H1 (cell line): ENCODE measurements around the gene FOLR1.

Experiments
- CREB1 ChIP-seq: IDR thresholded peaks from 2 replicates; pipeline ENCODE4 v1.6.1; 2012; ENCODE audit warnings: inconsistent platforms
- EP300 ChIP-seq, 2 experiments: IDR thresholded peaks; 1 replicate in 1 of 2; 2 replicates in 1 of 2; pipeline ENCODE4 v1.6.1; 2011 to 2012; ENCODE audit warnings: low read depth in 2 of 2, low read length in 2 of 2, mild to moderate bottlenecking in 2 of 2, borderline replicate concordance in 1 of 2, inconsistent platforms in 1 of 2, moderate library complexity in 1 of 2
- SP1 ChIP-seq: IDR thresholded peaks from 2 replicates; pipeline ENCODE4 v1.6.1; 2011; ENCODE audit warnings: low read depth, low read length
- TF ChIP-seq, protein P1 (sequence below), 3 experiments: IDR thresholded peaks; 1 replicate in 2 of 3; 2 replicates in 1 of 3; pipeline versions ENCODE4 v1.5.1 to v1.6.1; 2011; ENCODE audit warnings: low read length in 3 of 3, mild to moderate bottlenecking in 3 of 3, inconsistent platforms in 2 of 3, low read depth in 1 of 3, moderate library complexity in 1 of 3; ENCODE audit not compliant: insufficient read depth in 1 of 3; ENCODE audit errors: control extremely low read depth in 1 of 3

DNA sequence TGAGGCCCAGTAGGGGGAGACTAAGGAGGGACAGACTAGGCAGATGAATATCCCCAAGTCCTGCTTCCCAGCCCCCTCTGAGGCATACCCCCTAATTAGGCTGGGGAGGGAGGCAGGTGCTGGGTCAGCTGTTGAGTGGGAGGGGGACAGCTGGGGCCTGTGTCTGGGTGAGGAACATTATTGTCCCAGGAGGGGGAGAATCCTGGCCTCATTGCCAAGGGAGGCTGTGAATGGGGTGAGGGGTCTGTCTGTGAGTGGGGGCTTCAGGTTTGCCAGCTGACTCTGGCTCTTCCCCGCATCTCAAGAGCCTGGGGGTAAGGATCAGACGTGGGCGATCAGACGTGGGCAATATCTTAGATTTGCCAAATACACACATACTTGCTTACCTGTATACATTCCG lies 34.8 kb downstream of the FOLR1 start:
- TF ChIP-seq, protein P1, sequence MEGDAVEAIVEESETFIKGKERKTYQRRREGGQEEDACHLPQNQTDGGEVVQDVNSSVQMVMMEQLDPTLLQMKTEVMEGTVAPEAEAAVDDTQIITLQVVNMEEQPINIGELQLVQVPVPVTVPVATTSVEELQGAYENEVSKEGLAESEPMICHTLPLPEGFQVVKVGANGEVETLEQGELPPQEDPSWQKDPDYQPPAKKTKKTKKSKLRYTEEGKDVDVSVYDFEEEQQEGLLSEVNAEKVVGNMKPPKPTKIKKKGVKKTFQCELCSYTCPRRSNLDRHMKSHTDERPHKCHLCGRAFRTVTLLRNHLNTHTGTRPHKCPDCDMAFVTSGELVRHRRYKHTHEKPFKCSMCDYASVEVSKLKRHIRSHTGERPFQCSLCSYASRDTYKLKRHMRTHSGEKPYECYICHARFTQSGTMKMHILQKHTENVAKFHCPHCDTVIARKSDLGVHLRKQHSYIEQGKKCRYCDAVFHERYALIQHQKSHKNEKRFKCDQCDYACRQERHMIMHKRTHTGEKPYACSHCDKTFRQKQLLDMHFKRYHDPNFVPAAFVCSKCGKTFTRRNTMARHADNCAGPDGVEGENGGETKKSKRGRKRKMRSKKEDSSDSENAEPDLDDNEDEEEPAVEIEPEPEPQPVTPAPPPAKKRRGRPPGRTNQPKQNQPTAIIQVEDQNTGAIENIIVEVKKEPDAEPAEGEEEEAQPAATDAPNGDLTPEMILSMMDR (IDR thresholded peaks at IDR 0.05; ENCODE audit: control extremely low read depth in 1 of 3, insufficient read depth in 1 of 3, low read depth in 1 of 3, low read length in 3 of 3): no peak
- TF ChIP-seq EP300 (IDR thresholded peaks at IDR 0.05; ENCODE audit: borderline replicate concordance in 1 of 2, low read depth in 2 of 2, low read length in 2 of 2): no peak
- no peak for TF ChIP-seq CREB1
- TF ChIP-seq SP1: no peak
